Stimulated activated CD4-positive, alpha-beta T cell treated with anti-CD3 and anti-CD28 coated beads, TNF-alpha, amount 100 ng/mL, for 1 hour (primary cell): ENCODE results near the gene COPS8.

Experiments used
- DNase-seq, 3 donors: peaks; one replicate each; pipeline ENCODE4 v3.0.0-alpha.2; 2020; ENCODE audit warnings: low read depth in 3 of 3, low spot score in 1 of 3

COPS8 gene

GRCh38 chr2:237130562-237131421, 45.1 kb downstream of the COPS8 start:
- no peak for DNase-seq

DNA sequence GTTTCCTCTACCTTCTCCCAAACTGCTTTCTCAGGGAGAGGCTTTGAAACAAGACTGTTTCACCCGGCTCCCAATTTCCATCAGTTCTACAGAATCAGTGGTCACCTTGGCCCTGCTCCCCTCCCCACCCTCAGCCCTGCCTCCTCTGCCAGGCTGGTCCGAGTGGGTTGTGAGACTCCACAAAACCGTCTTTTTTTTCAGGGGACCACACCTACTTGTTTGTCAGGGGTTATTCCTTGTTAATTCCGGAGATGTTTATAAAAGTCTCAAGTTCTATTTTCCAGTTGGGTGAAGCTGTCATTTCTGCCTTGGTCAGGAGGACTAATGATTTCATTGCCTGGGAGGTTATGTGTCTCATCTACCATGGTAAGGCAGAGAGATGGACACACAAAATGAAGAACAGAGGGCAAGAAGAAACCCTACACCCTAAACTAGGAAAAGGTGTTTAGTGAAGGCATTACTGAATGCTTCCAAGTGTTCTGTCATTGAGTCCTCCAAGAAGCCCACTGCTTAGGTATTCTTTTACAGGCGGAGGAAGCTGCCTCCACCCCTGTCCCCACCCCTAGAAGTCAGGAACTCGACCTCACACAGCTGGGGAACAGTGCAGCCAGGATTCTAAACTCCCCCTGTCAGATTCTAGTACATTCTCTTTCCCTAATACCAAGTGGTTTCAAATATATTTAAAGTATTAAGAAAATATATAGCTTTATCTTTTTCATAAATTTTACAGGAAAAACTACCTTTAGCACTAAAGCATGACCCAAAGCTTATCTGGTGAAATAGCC, 46.3 kb downstream of the COPS8 start:
- DNase-seq: no peak

GRCh38 chr2:237132799-237133198, 47.1 kb downstream of the COPS8 start:
- no peak for DNase-seq

- DNase-seq: no peak
Measured at GRCh38 chr2:237134321-237135230, 48.9 kb downstream of the COPS8 start.

GRCh38 chr2:237136824-237137223, 51.1 kb downstream of the COPS8 start:
- DNase-seq: no peak

GRCh38 chr2:237137626-237138323, 52.1 kb downstream of the COPS8 start:
- DNase-seq: no peak

- no peak for DNase-seq
Measured at GRCh38 chr2:237139123-237139675, 53.5 kb downstream of the COPS8 start.

GRCh38 chr2:237140689-237141285, 55.1 kb downstream of the COPS8 start:
- DNase-seq: no peak

- no peak for DNase-seq
Measured at GRCh38 chr2:237141571-237142051, 55.9 kb downstream of the COPS8 start.

- no peak for DNase-seq
Measured at GRCh38 chr2:237143118-237143517, 57.4 kb downstream of the COPS8 start.

DNA sequence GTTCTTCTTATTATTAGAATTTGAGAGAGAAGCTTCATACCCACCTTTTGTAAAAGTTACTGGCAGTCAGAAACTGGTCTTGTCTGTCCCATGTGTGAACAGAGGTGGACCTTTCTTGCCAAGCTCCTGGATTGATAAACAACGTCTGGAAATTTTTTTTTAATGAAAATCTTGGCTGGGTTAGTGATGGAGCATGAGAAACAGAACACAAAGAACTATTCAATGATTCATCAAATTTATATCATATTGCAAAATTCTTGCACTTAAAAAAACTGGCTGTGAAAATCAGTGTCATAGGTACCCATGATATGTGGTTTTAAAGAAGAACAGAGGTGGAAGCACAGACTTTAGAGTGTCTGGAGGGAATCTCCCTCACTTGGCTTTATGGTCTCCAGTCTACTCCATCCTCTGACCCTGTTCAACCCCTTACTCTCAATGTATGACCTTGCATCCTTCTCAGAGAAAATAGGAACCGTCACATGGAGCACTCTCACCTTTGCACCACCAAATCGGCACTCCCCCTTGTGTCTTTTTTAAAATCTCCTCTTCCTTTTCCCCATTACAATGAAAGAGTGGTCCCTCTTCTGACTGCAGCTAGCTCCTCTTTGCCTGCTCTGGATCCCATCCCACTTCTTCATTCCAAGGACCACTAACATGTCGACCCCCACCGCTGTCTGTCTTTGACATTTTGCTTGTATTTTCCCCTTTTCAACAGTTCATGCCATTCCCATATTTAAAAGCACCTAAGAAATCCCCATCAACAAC, 58.2 kb downstream of the COPS8 start:
- DNase-seq: no peak

DNA sequence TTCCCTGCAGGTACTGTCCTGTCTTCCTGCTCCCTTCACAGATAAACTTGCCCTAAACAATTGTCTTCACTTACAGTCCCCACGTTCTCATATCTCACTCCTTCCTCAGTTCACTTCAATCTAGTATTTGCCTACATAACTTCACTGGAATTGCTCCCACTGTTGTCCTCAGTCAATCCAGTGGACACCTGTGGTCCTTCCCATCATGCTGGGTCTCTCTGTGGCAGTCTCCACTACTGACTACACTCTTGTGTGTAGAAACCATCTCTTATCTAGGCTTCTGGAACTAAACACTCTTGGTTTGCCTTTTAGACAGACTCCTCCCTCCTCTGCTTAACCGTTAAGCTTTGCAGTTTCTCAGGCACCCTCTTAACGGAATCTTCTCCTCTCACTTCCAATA, 58.8 kb downstream of the COPS8 start:
- no peak for DNase-seq

GRCh38 chr2:237147317-237147716, 61.6 kb downstream of the COPS8 start:
- DNase-seq: no peak

DNA sequence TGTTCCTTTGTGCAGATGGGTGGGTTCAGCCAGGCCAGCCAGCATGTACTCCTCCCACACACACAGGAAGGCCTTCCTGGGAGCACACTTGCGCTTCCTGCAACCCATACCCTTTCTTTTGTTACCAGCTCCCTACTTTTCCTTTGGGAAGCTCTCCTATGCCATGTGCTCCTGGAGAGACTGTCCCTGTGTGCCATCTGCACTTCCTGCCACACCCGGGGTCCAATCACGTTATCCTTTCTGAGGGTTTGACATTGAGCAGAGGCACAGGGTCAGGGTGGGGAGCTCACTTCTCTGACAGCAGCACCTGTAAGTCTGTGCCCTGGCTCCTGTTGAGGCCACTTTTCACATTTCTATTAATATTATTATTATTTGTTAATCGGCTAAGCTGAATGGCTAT, 62.9 kb downstream of the COPS8 start:
- DNase-seq: no peak

DNA sequence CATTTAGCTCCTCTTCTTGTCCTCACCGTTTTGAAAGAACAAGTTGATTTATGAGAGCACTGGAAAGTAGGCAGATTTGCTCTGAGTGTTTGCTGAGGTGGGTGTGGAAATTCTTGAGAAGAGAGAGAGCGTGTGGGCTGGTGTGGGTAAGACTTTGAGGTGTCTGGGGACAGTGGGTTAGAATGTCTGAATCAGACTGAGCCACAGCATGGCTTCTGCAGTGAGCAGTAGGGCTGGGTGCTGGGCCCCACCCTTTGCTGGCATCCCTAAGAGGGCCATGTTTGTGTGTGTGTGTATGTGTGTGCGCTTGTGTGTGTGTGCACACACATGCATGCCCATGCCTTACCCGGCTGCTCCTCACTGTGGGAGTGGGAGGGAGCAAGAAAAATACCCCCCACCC, 63.7 kb downstream of the COPS8 start:
- no peak for DNase-seq
